ENCODE measurements around the gene SCGN. TPM values are rescaled to one million over a fixed set of nuclear protein-coding genes. Genes with fewer than 3 reads are reported as not detected.

SCGN gene
- total RNA-seq, 1 donor from 2014 or later, result 1.2 TPM

DNA sequence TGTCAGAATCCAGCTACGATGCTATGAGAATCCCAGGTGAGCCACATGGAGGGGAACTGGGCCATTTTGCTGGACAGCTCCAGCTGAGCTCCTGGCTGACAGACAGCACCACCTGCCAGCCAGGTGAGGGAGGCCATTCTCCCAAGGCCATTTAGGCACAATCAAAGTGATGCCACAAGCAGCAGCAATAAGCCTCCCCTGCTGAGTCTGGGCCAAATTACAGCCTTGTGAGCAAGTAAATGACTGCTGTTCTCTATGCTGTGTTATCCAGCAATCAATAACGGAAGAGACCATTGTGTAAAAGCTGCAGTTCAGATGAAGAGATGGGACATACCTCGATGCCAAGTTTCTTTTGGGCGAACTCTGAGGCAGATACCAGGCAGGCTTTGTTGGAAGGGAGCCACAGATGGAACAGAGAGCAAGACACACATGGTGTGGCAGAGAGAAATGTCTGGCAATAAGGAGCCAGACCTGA, 14.0 kb upstream of the SCGN start:
- peaks cover 22% of the 10 kb centered on the region for H3K4me1 Mint-ChIP-seq (ENCODE audit: low read depth, unreplicated experiment)
- no peak for DNase-seq
- H3K27ac Mint-ChIP-seq (ENCODE audit: unreplicated experiment), result no peak overlapping the region
- H3K36me3 Mint-ChIP-seq (ENCODE audit: unreplicated experiment), result no peaks in the 10 kb centered on the region
- peaks cover 2% of the 10 kb centered on the region for H3K27me3 Mint-ChIP-seq (ENCODE audit: unreplicated experiment)
- TF ChIP-seq, protein P1, sequence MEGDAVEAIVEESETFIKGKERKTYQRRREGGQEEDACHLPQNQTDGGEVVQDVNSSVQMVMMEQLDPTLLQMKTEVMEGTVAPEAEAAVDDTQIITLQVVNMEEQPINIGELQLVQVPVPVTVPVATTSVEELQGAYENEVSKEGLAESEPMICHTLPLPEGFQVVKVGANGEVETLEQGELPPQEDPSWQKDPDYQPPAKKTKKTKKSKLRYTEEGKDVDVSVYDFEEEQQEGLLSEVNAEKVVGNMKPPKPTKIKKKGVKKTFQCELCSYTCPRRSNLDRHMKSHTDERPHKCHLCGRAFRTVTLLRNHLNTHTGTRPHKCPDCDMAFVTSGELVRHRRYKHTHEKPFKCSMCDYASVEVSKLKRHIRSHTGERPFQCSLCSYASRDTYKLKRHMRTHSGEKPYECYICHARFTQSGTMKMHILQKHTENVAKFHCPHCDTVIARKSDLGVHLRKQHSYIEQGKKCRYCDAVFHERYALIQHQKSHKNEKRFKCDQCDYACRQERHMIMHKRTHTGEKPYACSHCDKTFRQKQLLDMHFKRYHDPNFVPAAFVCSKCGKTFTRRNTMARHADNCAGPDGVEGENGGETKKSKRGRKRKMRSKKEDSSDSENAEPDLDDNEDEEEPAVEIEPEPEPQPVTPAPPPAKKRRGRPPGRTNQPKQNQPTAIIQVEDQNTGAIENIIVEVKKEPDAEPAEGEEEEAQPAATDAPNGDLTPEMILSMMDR (IDR thresholded peaks at IDR 0.05; ENCODE audit: partially characterized antibody, unreplicated experiment), result no peak
- H3K9me3 Mint-ChIP-seq (ENCODE audit: unreplicated experiment), result no peaks in the 10 kb centered on the region
- H3K4me3 Mint-ChIP-seq (ENCODE audit: unreplicated experiment), result no peak overlapping the region

DNA sequence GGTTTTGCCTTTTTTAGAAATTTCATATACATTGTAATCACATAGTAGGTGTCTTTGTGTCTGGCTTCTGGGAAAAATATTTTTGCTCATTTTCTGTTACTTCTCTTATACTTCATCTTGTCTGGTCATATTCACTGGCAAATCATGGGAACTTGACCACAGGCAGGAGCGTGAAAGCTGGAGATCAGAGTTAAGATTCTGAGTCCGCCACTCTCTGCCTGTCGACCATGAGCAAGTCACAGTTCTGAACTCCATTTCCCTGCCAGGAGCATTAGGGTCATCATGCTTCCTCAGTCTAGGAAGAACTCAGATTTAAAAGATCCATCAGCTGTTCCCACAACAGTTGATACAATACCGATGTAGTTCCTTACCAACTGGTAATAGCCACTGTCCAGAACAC, 12.4 kb upstream of the SCGN start:
- Mint-ChIP-seq H3K27ac (ENCODE audit: unreplicated experiment) (no peak overlapping the region), H3K4me1 (ENCODE audit: low read depth, unreplicated experiment) (peaks cover 23% of the 10 kb centered on the region), H3K36me3 (ENCODE audit: unreplicated experiment) (no peaks in the 10 kb centered on the region), H3K27me3 (ENCODE audit: unreplicated experiment) (peaks cover 4% of the 10 kb centered on the region), H3K4me3 (ENCODE audit: unreplicated experiment) (no peak overlapping the region), H3K9me3 (ENCODE audit: unreplicated experiment) (peaks cover 2% of the 10 kb centered on the region)
- DNase-seq, result no peak
- TF ChIP-seq, protein P1 (IDR thresholded peaks at IDR 0.05; ENCODE audit: partially characterized antibody, unreplicated experiment), result no peak

DNA sequence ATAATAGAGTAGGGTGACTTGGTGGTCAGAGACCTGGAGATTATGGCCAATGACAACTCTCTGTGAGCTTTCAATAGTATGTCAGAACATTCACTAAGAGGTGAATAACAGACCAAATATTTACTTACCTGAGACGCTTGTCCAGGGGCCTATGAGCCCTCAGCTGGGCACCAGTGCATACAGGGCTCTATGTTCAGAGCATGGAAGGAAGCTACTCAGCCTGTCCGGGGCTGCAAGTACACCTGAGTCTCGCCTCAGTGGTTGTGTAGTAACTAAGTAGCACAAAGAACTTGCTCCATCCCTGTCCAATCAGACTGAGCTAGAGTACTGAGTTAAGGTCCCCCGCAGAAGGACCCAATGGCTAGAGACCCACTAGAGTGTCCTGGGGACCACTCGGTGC, 11.6 kb upstream of the SCGN start:
- H3K4me3 Mint-ChIP-seq (ENCODE audit: unreplicated experiment), result no peak overlapping the region
- H3K27ac Mint-ChIP-seq (ENCODE audit: unreplicated experiment), result no peak overlapping the region
- peaks cover 4% of the 10 kb centered on the region for H3K27me3 Mint-ChIP-seq (ENCODE audit: unreplicated experiment)
- peaks cover 2% of the 10 kb centered on the region for H3K9me3 Mint-ChIP-seq (ENCODE audit: unreplicated experiment)
- TF ChIP-seq, protein P1 (IDR thresholded peaks at IDR 0.05; ENCODE audit: partially characterized antibody, unreplicated experiment), result no peak
- H3K36me3 Mint-ChIP-seq (ENCODE audit: unreplicated experiment), result no peaks in the 10 kb centered on the region
- no peak for DNase-seq
- H3K4me1 Mint-ChIP-seq (ENCODE audit: low read depth, unreplicated experiment), result peaks cover 21% of the 10 kb centered on the region

DNA sequence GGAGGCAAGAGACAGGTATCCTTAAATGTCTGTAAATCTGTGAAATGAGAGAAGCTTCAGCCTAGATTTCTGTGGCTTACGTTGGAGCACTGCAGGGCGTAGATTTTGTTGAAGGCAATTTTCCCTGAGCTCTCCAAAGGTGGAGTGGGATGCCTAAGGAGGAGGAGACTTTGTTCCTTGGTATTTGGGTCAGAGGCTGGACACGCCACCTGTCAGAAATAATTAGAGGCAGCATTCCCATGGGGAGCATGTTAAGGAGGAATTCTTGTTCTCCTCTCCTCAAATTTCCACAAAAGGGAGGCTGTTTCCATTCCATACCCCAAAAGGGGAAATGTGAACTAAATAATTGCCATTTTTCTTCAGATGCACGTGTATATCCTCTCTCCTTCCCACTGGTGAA, 11.1 kb upstream of the SCGN start:
- Mint-ChIP-seq H3K27ac (ENCODE audit: unreplicated experiment) (no peak overlapping the region), H3K27me3 (ENCODE audit: unreplicated experiment) (peaks cover 4% of the 10 kb centered on the region), H3K4me3 (ENCODE audit: unreplicated experiment) (no peak overlapping the region)

DNA sequence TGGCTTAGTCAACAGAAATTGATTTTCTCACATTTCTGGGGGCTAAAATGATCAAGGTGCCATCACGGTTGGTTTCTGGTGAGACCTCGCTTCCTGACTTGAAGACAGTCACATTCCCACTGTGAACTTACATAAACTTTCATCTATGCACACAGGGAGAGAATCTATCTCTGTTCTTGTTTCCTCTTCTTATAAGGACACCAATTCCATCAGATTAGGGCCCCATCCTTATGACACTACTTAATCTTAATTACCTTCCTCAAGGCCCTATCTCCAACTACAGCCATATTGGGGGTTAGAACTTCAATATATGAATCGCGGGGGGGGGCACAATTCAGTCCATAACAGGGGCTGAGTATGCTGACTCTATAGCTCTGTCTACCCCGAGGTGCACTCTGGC, 10.6 kb upstream of the SCGN start:
- no peak for DNase-seq
- no peak overlapping the region for H3K4me3 Mint-ChIP-seq (ENCODE audit: unreplicated experiment)
- peaks cover 23% of the 10 kb centered on the region for H3K4me1 Mint-ChIP-seq (ENCODE audit: low read depth, unreplicated experiment)
- peaks cover 2% of the 10 kb centered on the region for H3K9me3 Mint-ChIP-seq (ENCODE audit: unreplicated experiment)
- H3K36me3 Mint-ChIP-seq (ENCODE audit: unreplicated experiment), result no peaks in the 10 kb centered on the region
- no peak overlapping the region for H3K27ac Mint-ChIP-seq (ENCODE audit: unreplicated experiment)
- peaks cover 2% of the 10 kb centered on the region for H3K27me3 Mint-ChIP-seq (ENCODE audit: unreplicated experiment)
- TF ChIP-seq, protein P1 (IDR thresholded peaks at IDR 0.05; ENCODE audit: partially characterized antibody, unreplicated experiment), result no peak

More for the DNA sequence above, 11.1 kb upstream of the SCGN start:
- DNase-seq, result no peak
- peaks cover 2% of the 10 kb centered on the region for H3K9me3 Mint-ChIP-seq (ENCODE audit: unreplicated experiment)
- H3K4me1 Mint-ChIP-seq (ENCODE audit: low read depth, unreplicated experiment), result peaks cover 22% of the 10 kb centered on the region
- TF ChIP-seq, protein P1 (IDR thresholded peaks at IDR 0.05; ENCODE audit: partially characterized antibody, unreplicated experiment), result no peak
- H3K36me3 Mint-ChIP-seq (ENCODE audit: unreplicated experiment), result no peaks in the 10 kb centered on the region
